ENCODE measurements around the gene FAM174B.

FAM174B gene

DNA sequence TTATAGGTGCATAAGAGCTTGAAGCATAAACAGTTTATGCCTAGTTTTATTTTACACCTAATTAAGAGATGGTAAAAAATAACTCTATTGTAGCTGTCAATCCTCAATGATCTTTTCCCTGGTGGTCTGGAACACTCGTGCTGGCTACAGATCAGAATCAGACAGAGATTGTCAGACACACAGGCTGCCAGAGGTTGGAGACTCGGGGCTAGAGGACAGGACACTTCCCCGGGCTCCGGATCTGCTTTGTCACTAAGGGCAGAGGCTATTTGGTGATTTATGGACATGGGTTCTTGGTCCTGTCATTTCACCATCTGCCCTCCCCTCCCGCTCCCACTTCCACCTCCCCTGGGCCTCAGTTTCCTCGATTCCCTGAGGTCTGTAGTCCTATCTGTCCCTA is 16.5 kb upstream of the FAM174B start:
- Histone ChIP-seq H3F3A (ENCODE audit: insufficient read depth) (no peaks in the 10 kb centered on the region), H3K27me3 (ENCODE audit: low read length) (no peaks in the 10 kb centered on the region), H3K9me2 (replicated peaks; ENCODE audit: insufficient read depth, low read length) (no peaks in the 10 kb centered on the region), H2AFZ (ENCODE audit: low read depth, low read length, severe bottlenecking) (no peak overlapping the region), H3K79me2 (ENCODE audit: insufficient read depth, low read length) (no peaks in the 10 kb centered on the region), H3K4me2 (ENCODE audit: low read depth, low read length, poor library complexity, severe bottlenecking) (no peak overlapping the region), H3K9me3 (ENCODE audit: insufficient read depth, low read length) (no peaks in the 10 kb centered on the region), H3K4me3 (ENCODE audit: insufficient read depth, low read length, poor library complexity, severe bottlenecking) (no peak overlapping the region), H4K20me1 (ENCODE audit: low read depth, low read length) (no peaks in the 10 kb centered on the region), H3K36me3 (ENCODE audit: low read length) (no peaks in the 10 kb centered on the region), H3K9ac (ENCODE audit: low read length) (no peak overlapping the region), H3K27ac (ENCODE audit: low read depth, low read length) (no peak overlapping the region)
- TF ChIP-seq, protein P1, sequence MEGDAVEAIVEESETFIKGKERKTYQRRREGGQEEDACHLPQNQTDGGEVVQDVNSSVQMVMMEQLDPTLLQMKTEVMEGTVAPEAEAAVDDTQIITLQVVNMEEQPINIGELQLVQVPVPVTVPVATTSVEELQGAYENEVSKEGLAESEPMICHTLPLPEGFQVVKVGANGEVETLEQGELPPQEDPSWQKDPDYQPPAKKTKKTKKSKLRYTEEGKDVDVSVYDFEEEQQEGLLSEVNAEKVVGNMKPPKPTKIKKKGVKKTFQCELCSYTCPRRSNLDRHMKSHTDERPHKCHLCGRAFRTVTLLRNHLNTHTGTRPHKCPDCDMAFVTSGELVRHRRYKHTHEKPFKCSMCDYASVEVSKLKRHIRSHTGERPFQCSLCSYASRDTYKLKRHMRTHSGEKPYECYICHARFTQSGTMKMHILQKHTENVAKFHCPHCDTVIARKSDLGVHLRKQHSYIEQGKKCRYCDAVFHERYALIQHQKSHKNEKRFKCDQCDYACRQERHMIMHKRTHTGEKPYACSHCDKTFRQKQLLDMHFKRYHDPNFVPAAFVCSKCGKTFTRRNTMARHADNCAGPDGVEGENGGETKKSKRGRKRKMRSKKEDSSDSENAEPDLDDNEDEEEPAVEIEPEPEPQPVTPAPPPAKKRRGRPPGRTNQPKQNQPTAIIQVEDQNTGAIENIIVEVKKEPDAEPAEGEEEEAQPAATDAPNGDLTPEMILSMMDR (IDR thresholded peaks at IDR 0.05; ENCODE audit: insufficient read depth, low read length, poor library complexity, severe bottlenecking): no peak
- TF ChIP-seq EZH2phosphoT487 (conservative IDR thresholded peaks at IDR 0.05; ENCODE audit: low read length): no peak

DNA sequence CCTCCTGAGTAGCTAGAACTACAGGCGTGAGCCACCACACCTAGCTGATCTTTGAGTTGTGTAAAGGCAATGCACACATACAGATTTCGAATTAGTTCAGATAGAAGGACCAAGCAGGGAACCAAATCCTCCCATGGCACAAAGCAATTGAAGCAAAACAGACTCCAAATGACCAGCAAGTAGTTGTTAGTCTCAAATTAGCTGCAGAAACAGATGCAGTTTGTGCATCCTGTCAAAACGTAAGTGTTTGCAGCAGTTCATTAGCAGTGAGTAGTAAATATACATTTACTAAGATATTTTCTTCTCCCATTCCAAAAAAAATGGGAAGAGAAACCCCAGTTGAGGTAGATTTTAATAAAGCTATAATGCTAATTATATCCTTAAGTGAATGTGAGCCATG is 15.8 kb upstream of the FAM174B start:
- H4K20me1 ChIP-seq (ENCODE audit: low read depth, low read length): no peaks in the 10 kb centered on the region
- no peaks in the 10 kb centered on the region for H3K27me3 ChIP-seq (ENCODE audit: low read length)
- no peaks in the 10 kb centered on the region for H3K9me3 ChIP-seq (ENCODE audit: insufficient read depth, low read length)
- no peak overlapping the region for H3K4me2 ChIP-seq (ENCODE audit: low read depth, low read length, poor library complexity, severe bottlenecking)
- no peaks in the 10 kb centered on the region for H3K79me2 ChIP-seq (ENCODE audit: insufficient read depth, low read length)
- no peak overlapping the region for H3K9ac ChIP-seq (ENCODE audit: low read length)
- no peaks in the 10 kb centered on the region for H3K9me2 ChIP-seq (replicated peaks; ENCODE audit: insufficient read depth, low read length)
- TF ChIP-seq, protein P1 (IDR thresholded peaks at IDR 0.05; ENCODE audit: insufficient read depth, low read length, poor library complexity, severe bottlenecking): no peak
- TF ChIP-seq EZH2phosphoT487 (conservative IDR thresholded peaks at IDR 0.05; ENCODE audit: low read length): no peak
- no peak overlapping the region for H2AFZ ChIP-seq (ENCODE audit: low read depth, low read length, severe bottlenecking)
- no peaks in the 10 kb centered on the region for H3K36me3 ChIP-seq (ENCODE audit: low read length)
- H3K27ac ChIP-seq (ENCODE audit: low read depth, low read length): no peak overlapping the region
- no peaks in the 10 kb centered on the region for H3F3A ChIP-seq (ENCODE audit: insufficient read depth)
- no peak overlapping the region for H3K4me3 ChIP-seq (ENCODE audit: insufficient read depth, low read length, poor library complexity, severe bottlenecking)

DNA sequence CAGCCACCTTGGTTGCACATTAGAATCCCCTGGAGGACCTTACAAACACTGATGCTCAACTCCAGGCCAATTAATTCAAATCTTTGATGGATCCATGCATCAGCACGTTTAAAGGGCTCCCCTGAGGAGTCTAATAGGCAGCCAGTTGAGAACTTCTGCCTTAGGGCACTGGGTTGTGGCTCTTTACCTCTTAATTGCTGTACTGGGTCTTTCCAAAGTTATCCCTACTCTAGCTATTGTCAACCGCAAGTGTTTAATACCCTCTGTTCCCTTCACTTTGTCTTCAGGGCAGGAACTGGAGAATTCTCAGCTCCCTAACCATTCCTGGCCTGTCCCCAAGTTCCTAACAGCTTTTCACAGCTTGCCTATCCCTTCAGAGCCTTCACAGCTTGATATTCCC is 15.0 kb upstream of the FAM174B start:
- Histone ChIP-seq H3K9me3 (ENCODE audit: insufficient read depth, low read length) (no peaks in the 10 kb centered on the region), H3K9ac (ENCODE audit: low read length) (no peak overlapping the region), H3K36me3 (ENCODE audit: low read length) (no peaks in the 10 kb centered on the region), H2AFZ (ENCODE audit: low read depth, low read length, severe bottlenecking) (no peak overlapping the region), H3F3A (ENCODE audit: insufficient read depth) (no peaks in the 10 kb centered on the region), H3K79me2 (ENCODE audit: insufficient read depth, low read length) (no peaks in the 10 kb centered on the region), H3K27me3 (ENCODE audit: low read length) (no peaks in the 10 kb centered on the region), H3K9me2 (replicated peaks; ENCODE audit: insufficient read depth, low read length) (no peaks in the 10 kb centered on the region), H3K4me2 (ENCODE audit: low read depth, low read length, poor library complexity, severe bottlenecking) (no peak overlapping the region), H4K20me1 (ENCODE audit: low read depth, low read length) (no peaks in the 10 kb centered on the region), H3K27ac (ENCODE audit: low read depth, low read length) (no peak overlapping the region), H3K4me3 (ENCODE audit: insufficient read depth, low read length, poor library complexity, severe bottlenecking) (no peak overlapping the region)
- TF ChIP-seq, protein P1 (IDR thresholded peaks at IDR 0.05; ENCODE audit: insufficient read depth, low read length, poor library complexity, severe bottlenecking): no peak
- TF ChIP-seq EZH2phosphoT487 (conservative IDR thresholded peaks at IDR 0.05; ENCODE audit: low read length): no peak

Data from SU-DHL-6 (cell line).